BJ (cell line): ENCODE results near the gene XPO6. TPM values are rescaled to one million over a fixed set of nuclear protein-coding genes. Genes with fewer than 3 reads are reported as not detected.

Experiments used
- CTCF ChIA-PET: fragments of 350-600 bp; formaldehyde crosslinking; extraction: SDS; loops from one replicate; lab custom pipeline; 2021; ENCODE audit warnings: antibody characterized with exemption, inconsistent platforms; lab: Yijun Ruan, JAX
- POLR2A ChIA-PET: fragments of 300-600 bp; sonication (Branson Sonifier 250); formaldehyde crosslinking; extraction: SDS; loops from one replicate; lab custom pipeline; 2021; ENCODE audit warnings: antibody characterized with exemption; lab: Charles Lee
- DNase-seq: peaks from one replicate; pipeline ENCODE4 v3.0.0-alpha.2; 2011; ENCODE audit warnings: low read depth
- H3K27me3 ChIP-seq: 2 replicates; pipeline ENCODE4 v1.6.0; 2011; ENCODE audit warnings: low read length; ENCODE audit not compliant: control insufficient read depth, insufficient read depth
- H3K36me3 ChIP-seq: 2 replicates; pipeline ENCODE4 v1.5.1; 2011; ENCODE audit warnings: low read length; ENCODE audit not compliant: control insufficient read depth, insufficient read depth
- H3K4me3 ChIP-seq: 2 replicates; pipeline ENCODE4 v1.5.1; 2011; ENCODE audit warnings: low read depth, mild to moderate bottlenecking, control low read depth, low read length
- CTCF ChIP-seq: IDR thresholded peaks from 2 replicates; pipeline ENCODE4 v1.5.1; 2011; ENCODE audit warnings: low read depth, mild to moderate bottlenecking, control low read depth, inconsistent platforms, low read length, moderate library complexity; ENCODE audit not compliant: insufficient read depth
- polyA plus RNA-seq: library from polyadenylated mRNA; depleted of rRNA; stranded (reverse); fragments of >200 nt; gene quantifications from 2 replicates; pipeline ENCODE4 v1.2.3, GENCODE V29; 2011; rRNA removed
- small RNA-seq: library from RNA; depleted of rRNA; stranded (forward); fragments of <200 nt; gene quantifications from one replicate; pipeline ENCODE3, GENCODE V24; 2012; ENCODE audit warnings: low replicate concordance, low read depth; ENCODE audit not compliant: insufficient read length

The XPO6 gene
- polyA plus RNA-seq, 1 experiment = 239 TPM

- ChIA-PET POLR2A (no interaction called here), CTCF (interaction anchor here (2.0 kb wide), 1 partner anchor 11 kb away, joined by 8 read pairs; no protein-coding TSS in a partner anchor)
- Histone ChIP-seq H3K36me3 (no peaks in the 10 kb centered on the region), H3K27me3 (peaks cover 24% of the 10 kb centered on the region), H3K4me3 (no peak overlapping the region)
- TF ChIP-seq CTCF = no peak
- no peak for DNase-seq
Observed at GRCh38 chr16:28058839-28059589, 152.8 kb downstream of the XPO6 start.

- Histone ChIP-seq H3K36me3 (no peaks in the 10 kb centered on the region), H3K4me3 (no peak overlapping the region), H3K27me3 (peaks cover 25% of the 10 kb centered on the region)
- DNase-seq = no peak
- POLR2A ChIA-PET = no interaction called here
- CTCF ChIA-PET = no interaction called here
- no peak for TF ChIP-seq CTCF
Observed at GRCh38 chr16:28057949-28058348, 153.8 kb downstream of the XPO6 start.

GRCh38 chr16:28053461-28053860 is 158.3 kb downstream of the XPO6 start:
- no peak for TF ChIP-seq CTCF
- Histone ChIP-seq H3K4me3 (no peak overlapping the region), H3K27me3 (peaks cover 7% of the 10 kb centered on the region), H3K36me3 (no peaks in the 10 kb centered on the region)
- ChIA-PET POLR2A (no interaction called here), CTCF (no interaction called here)
- DNase-seq = no peak

GRCh38 chr16:28052274-28053128 is 159.3 kb downstream of the XPO6 start:
- no peak overlapping the region for H3K4me3 ChIP-seq
- no peak for TF ChIP-seq CTCF
- ChIA-PET POLR2A (no interaction called here), CTCF (no interaction called here)
- H3K27me3 ChIP-seq = peaks cover 6% of the 10 kb centered on the region
- H3K36me3 ChIP-seq = no peaks in the 10 kb centered on the region
- no peak for DNase-seq

- H3K4me3 ChIP-seq = no peak overlapping the region
- ChIA-PET CTCF (no interaction called here), POLR2A (no interaction called here)
- no peak for DNase-seq
- peaks cover 6% of the 10 kb centered on the region for H3K27me3 ChIP-seq
- H3K36me3 ChIP-seq = no peaks in the 10 kb centered on the region
- TF ChIP-seq CTCF = no peak
Observed at GRCh38 chr16:28051486-28051885, 160.3 kb downstream of the XPO6 start.

Small RNA genes lying within 50 kb of the gene (small RNA-seq; reads per million reads assigned to genes)
- not detected for gene RF00402
- gene RNY1P10 = not detected

Other genes with a start within 250 kb of the XPO6 start
- gene GSG1L, start 148.3 kb downstream of the XPO6 start, polyA plus RNA-seq = not detected in 2 replicates
- 0.01 TPM in 1 of 2 replicates, not detected in the other for gene SBK1, start 80.6 kb upstream of the XPO6 start, polyA plus RNA-seq
- gene NPIPB6, start 151.5 kb upstream of the XPO6 start, polyA plus RNA-seq = 0.15 and 0.34 TPM in 2 replicates
- 150 and 287 TPM in 2 replicates for gene EIF3CL, start 191.9 kb upstream of the XPO6 start, polyA plus RNA-seq